Activated CD4-positive, alpha-beta T cell treated with anti-CD3 and anti-CD28 coated beads, Interleukin-10, Interleukin-2, amounts not matched to agents 100 ng/mL and 50 ng/mL, durations not matched to agents 16 hours and 8 hours (primary cell): Measurements from ENCODE around the gene DNAH2.

ENCODE experiments used
- DNase-seq: peaks from one replicate; pipeline ENCODE4 v3.0.0-alpha.2; 2020

The DNAH2 gene

DNA sequence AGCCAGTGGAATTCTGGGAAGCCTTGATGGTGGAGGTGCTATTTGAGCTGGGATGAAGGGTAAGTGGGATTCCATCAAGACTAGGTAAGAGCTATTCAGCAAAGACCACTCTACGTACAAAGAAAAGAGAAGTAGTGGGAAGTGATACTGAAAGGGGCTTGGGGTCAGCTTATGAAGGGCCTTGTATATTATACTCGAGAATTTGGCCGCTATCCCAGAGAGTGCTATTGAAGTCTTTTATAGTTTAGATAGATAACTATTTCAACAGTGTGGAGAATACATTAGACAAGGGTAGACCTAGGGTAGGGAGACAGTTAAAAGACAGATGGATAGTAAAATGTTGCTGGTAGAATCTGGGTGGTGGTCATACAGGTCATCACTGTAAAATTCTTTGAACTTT, 10.3 kb downstream of the DNAH2 start:
- DNase-seq: no peak

DNA sequence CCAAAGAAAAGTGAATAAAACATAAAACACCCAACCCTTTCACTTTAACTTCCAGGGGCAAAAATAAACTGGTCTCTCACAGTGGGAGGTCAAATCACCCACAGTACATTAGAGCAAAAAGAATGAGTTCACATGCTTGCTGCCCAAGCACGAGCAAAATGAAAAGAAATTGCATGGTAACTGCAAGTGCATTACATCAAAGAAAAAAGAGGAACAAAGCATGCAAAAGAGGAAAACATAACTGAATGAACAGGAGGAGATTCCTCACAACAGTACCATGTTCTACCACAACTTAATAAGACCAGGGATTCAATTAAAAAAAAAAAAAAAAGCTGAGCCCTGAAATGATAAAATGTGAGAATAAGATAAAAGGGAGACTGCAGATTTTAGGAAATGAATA, 12.3 kb downstream of the DNAH2 start:
- no peak for DNase-seq

DNA sequence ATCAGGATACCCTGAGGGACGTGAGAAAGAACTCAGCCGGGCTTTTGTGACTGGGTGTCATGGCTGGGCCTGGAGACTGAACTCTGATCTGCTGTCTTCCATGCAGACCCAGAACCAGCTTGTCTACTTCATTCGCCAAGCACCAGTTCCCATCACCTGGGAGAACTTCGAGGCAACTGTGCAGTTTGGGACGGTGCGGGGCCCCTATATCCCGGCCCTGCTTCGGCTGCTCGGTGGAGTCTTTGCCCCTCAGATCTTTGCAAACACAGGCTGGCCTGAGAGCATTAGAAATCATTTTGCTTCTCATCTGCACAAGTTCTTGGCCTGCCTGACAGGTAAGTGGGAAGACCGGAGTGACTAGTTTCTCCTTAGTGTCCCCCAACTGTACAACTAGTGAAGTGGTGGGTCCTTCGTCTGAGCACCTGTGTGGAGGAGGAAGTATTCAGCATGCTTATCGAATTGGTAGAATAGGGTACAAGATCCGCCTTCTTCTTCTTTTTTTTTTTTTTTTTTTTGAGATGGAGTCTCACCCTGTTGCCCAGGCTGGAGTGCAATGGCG, 15.5 kb downstream of the DNAH2 start:
- no peak for DNase-seq

DNA sequence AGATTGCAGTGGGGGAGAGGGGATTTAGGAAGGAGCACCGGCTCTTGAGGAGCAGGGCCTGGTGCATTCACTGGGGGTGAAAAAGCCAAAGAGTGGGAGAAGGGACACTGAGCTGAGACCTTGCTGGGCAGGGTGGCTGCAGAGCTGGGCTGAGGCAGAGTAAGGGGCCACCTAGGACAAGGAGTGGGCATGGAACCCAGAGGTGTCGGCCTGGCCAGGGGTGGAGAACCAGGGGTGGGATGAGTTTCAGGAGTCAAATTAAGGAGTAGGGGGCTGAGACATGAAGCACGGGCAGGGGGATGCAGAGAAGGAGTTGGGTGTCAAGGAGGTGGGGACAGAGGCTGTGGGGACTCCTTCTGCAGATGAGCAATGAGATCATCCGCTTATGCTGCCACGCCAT, 20.1 kb downstream of the DNAH2 start:
- no peak for DNase-seq

DNA sequence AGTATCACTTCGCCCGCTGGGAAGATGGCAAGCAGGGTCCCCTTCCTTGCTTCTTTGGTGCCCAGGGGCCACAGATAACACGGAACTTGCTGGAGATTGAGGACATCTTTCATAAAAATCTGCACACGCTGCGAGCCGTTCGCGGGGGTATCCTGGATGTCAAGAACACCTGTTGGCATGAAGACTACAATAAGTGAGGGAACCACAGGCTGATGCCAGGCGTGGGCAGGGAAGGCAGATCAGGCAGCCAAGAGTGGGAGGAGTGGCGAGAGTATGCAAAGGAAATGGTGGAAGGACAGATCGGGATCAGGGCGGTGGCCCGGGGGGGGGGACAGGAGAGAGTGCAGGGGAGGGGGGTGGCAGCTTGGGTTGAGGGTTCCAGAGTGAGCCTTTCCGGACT, 22.2 kb downstream of the DNAH2 start:
- DNase-seq: no peak

DNA sequence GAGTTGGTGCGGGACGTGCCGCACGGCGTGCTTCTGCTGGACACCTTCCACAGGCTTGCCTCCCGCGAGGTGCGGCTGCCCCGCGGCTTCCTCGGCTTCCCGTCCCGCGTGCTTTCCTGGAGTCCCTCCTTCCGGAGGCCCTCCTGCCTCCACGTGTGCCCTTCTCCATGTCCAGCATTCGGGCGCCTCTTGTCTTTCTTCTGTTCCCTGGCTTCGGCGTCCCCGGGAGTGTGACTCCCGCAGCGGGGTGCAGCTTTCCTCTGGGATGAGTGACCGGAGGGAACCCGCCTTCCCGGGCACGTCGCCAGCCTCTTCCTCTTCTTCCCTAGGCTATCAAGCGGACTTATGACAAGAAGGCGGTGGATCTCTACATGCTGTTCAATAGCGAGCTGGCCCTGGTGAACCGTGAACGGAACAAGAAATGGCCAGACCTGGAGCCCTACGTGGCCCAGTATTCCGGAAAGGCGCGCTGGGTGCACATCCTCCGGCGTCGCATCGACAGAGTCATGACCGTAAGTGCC, 23.0 kb downstream of the DNAH2 start:
- DNase-seq: no peak

DNA sequence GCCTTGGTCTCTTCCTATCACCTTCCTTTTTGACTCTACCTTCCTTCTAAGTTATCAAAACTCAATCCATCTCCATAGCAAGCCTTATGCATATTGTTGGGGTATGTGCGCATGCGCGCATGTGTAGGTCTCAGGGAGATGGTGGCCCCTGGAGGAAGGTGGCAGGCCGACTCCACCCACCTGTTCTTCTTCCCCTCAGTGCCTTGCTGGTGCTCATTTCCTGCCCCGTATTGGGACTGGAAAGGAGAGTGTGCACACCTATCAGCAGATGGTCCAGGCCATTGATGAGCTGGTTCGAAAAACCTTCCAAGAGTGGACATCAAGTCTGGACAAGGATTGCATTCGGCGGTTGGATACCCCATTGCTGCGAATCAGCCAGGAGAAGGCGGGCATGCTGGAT, 25.2 kb downstream of the DNAH2 start:
- no peak for DNase-seq

DNA sequence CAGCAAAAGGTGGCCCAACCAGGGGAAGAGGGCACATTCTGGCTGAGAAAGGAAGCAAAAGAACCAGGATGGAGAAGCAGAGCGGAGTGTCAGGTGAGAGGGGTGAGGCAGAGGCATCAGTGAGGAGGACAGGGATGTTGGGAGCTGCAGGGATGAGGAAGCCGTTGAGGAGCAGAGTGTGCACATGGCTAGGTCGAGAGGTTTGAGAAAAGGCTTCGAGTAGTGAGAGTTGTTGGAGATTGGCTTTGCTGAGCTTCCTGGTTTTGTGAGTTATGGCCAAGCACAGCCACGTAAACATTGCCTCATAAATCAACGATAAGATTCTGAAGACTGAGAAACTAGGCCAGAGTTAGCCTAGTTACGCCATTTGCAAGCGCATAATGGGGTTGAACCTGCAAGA, 26.9 kb downstream of the DNAH2 start:
- DNase-seq: no peak

DNA sequence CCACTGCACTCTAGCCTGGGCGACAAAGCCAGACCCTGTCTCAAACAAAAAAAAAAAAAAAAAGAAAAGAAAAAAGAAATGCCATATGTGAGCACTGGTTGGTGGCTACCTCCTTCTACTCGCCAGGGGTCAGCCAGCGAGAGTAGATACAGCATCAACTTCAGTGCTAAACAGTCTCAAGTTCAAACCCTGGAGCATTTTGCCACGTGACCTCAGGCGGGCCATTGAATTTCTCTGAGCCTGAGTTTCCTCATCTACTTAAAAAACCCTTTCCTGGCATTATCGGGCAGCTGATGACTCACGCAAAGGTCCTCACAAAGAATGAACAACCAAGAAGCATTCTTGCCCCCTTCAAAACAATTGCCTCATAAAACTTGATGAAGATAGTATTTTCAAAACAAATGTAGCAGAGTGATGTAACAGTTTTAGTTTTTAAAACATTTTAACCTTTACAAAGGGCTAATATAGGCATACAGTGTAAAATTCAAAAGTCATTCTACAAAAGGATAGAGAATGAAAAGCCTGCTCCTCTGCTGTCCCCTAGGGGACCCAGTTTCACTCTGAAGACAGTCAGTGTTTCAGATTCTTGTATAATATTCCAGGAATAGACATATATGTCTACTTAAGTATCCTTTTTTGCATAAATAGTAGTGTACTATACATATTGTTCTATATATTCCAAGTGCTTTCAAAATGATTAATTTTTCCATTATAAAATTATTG, 28.4 kb downstream of the DNAH2 start:
- DNase-seq: no peak

DNA sequence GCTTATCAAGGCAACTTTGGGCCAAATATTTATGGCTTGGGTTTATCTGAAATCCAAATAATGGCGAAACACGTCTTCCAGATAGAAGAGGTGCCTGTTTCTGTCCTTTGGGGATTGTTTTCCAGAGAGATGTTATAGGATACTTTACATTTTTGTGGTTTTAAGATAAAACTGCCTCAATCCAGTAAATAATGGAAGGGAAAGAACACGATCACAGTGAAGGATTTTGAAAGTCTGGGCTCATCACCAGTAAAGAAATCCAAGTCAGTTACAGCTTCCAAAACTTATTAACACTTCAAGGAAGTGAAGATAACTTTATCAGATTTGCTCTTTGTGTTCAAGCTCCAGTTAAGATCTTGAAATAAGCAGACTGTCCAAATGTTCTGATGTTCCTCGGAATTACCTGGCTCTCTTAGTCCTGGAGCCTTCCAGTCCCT, 30.1 kb downstream of the DNAH2 start:
- DNase-seq: no peak

DNA sequence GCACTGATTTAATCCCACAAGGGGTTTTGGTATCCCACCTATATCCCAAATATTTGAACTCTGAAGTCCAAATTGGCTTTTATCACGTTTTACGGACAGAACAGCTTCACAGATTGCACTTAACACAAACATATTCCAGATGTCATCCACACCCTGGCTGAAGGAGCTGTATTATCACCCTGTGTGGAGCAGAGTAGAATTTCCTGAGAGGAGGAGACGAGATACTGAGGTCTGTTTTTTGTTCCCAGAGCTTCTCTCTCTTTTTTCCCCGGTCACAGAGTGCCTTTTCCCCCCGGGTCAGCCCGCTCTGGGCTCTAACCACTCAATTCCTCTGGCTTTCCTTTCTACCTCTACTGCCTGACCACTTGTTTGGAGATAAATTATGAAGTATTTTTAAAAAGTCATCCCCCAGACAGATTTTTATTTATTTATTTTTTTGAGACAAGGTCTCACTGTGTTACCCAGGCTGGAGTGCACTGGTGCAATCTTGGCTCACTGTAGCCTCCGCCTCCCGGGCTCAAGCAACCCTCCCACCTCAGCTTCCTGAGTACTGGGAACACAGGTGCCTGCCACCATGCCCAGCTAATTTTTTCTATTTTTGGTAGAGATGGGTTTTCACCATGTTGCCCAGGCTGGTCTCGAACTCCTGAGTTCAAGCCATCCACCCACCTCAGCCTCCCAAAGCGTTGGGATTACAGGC, 30.7 kb downstream of the DNAH2 start:
- no peak for DNase-seq

DNA sequence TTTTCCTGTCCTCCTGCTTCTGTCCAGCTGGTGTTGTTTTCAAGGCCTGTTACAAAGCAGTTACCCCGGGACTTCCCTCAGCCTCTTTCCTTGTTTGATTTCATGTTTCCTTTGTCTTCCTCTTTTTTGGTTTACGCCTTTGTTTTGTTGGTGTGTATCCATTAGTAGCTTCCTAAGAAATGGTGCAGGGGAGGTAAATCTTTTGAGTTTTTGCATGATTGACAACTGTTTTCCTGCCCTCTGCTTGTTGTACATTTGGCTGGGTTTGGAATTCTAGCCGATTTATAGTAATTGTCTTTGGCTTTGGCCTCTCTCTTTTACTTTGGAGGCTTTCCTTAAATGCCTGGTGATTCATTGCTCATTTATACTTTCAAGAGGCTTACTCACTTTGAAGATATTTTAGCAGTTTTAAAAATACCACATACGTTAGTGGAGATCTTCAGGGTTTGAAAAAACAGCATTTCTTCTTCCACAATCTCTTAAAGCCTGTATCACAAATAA, 32.8 kb downstream of the DNAH2 start:
- DNase-seq: no peak

DNA sequence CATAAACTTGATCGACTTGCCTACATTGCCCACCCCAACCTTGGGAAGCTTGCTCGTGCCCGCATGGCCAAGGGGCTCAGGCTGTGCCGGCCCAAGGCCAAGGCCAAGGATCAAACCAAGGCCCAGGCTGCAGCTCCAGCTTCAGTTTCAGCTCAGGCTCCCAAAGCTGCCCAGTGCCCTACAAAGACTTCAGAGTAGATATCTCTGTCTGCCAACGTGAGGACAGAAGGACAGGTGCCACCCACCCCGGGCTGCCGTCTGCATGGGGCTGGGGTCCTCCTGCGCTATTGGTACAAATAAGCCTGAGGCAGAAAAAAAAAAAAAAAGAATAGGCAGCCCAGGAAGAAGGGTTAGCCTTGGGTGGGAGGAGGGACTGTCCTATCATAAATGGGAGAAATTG, 37.1 kb downstream of the DNAH2 start:
- DNase-seq: no peak

DNA sequence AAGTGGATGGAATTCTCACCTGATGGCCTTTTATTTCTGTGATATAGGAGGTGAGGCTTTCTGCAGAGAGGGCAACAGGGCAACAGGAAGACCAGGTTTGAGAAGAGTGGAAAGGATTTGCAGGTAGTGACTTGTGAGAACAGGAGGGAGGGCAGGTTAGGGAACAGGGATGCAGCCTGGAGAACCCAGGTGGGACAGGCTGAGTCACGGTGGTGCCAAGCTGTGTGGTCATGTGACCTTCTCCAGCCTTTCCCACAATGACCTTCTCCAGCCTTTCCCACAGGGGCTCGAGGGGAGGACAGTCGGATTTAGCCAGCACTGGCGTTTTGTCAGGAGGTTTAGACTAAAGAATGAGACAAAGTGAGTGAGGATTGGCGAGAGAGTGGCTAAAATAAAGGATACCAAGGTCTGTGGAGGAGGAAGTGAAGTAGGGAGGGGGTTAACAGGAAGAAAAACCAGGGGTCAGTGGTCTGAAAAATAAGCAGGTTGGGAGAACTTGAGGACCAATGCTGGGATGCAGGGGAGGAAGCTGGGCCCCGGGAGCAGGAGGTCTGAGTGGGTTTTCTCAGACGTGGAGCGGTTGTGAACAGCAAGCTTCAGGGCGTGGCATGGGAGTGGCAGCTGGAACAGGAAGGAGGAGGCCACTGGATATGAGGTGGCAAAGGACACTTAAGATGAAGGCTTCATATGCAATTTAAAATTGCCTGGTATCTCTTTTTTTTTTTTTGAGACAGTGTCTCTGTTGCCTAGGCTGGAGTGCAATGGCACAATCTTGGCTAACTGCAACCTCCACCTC, 37.7 kb downstream of the DNAH2 start:
- no peak for DNase-seq

DNA sequence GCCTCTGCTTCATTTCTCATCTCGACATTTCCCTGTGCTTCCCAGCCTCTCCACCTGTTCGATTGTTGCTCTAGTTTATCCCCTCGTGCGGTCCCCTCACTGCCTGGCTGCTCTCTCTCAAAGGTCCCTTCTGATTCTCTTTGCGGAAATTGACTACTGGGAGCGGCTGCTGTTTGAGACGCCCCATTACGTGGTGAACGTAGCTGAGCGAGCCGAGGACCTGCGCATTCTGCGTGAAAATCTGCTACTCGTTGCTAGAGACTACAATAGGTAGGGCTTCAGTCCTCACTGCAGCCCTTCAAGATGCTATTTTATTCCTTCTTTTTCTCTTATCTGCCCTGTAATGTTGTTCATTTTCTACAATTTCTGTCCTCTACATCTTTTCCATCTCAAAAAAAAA, 39.4 kb downstream of the DNAH2 start:
- DNase-seq: no peak

DNA sequence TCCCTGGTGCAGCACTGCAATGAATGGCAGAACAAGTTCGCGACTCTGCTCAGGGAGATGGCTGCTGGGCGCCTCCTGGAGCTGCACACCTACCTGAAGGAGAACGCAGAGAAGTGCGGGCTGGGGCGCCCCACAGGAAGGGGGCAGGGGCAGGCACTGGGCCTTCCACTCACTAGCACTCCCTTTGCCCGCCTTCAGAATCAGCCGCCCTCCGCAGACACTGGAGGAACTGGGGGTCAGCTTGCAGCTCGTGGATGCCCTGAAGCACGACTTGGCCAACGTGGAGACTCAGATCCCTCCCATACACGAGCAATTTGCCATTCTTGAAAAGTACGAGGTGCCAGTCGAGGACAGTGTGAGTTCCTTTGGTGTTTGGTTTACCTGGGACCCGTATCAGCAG, 46.4 kb downstream of the DNAH2 start:
- no peak for DNase-seq

DNA sequence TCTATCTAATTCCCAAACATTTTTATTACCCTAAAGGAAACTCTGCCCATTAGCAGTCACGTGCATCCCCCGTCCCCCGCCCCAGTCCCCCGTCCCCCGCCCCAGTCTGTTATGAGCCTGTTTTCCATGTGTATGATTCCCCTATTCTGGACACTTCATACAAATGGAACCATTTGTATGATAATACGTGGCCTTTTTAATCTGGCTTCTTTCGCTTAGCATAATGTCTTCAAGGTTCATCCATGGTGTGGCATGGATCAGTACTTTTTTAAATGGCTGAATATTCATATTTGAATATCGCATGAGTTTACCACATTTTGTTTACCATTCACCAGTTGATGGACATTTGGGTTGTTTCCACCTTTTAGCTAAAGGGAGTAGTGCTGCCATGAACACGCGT, 49.5 kb downstream of the DNAH2 start:
- DNase-seq: no peak

DNA sequence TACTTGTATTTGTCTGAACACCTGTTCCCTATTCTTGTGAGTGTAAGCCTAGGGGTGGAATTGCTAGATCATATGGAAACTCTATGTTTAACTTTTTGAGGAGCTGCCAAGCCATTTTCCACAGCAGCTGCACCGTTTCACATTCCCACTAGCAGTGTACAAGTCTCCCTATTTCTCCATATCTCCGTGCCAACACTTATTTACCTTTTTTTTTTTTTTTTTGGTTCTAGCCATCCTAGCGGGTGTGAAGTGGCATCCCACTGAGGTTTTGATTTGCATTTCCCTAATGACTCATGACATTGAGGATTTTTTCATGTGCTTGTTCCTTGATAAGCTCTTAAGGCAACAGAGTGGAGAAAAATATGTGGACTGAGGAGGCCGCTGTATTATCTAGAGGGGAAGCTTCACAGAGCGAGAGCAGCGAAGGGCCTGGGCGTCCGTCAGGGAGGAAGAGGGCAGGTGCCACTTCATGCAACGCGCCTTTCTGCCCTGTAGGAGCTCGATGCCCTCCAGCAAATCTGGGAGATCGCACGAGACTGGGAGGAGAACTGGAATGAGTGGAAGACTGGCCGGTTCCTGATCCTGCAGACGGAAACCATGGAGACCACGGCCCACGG, 50.0 kb downstream of the DNAH2 start:
- DNase-seq: no peak

DNA sequence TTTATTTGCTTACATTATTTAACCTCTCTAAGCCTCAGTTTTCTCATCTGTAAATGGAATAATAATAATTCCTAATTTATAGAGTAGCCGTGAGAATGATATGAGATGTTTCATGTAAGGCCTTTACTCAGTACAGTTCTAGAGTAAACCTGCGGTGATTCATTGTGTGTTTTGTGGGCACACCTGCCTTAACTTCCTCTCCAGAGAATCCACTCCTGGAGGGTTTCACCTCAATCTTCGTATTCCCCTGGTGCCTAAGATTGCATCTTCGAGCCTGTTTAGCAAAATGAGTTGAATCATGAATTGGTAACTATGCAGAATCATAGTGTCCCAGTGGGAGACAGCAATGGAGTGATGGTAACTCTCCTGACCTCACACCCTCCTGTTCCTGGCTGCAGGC, 52.3 kb downstream of the DNAH2 start:
- DNase-seq: no peak

DNA sequence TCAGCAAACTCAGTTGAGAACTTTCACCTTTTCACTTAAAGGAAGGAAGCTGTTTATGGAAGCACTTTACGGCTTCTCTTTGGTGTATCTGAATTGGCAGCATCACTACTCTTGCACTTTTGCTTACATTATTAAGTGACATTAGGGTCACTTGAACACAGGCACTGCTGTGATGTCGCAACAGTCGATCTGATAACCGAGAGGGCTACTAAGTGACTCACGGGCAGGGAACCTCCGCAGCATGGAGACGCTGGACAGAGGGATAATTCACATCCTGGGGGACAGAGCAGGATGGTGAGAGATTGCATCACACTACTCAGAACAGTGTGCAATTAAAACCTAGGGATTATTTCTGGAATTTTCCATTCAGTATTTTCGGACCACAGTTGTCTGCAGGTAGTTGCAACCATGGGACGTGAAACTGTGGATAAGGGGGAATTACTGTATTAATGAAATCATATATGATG, 56.5 kb downstream of the DNAH2 start:
- no peak for DNase-seq

DNA sequence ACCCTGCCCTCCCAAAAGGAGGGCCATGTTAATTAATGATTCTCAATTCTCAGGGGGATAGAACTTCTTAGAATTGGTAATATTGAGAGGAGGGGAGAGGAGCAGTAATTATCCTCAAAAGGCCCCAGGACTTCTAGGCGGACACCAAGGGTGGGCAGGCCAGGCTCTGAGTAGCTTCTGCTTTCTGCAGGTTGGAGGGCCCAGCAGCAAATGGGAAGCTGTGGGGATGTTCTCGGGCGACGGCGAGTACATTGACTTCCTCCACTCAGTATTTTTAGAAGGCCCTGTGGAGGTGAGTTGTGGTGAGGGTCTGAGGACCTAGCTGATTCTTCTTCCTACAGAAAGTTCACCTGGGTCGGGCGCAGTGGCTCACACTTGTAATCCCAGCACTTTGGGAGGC, 57.5 kb downstream of the DNAH2 start:
- DNase-seq: no peak

DNA sequence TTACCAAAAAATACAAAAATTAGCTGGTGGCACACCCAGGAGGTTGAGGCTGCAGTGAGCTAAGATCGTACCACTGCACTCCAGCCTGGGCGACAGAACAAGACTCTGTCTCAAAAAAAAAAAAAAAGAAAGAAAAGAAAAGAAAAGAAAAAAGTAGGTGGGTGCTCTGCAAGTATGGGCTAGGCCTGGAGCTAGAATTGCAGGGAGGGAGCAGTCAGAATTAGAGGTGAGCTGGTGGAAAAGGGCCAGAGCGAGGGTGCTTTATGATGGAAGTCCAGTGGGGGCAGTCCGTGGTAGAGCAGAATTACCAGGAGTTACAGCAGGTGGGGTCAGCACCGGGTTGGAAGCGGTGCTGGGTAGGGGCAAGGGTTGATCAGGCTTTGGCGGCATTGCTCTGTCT, 59.5 kb downstream of the DNAH2 start:
- no peak for DNase-seq

DNA sequence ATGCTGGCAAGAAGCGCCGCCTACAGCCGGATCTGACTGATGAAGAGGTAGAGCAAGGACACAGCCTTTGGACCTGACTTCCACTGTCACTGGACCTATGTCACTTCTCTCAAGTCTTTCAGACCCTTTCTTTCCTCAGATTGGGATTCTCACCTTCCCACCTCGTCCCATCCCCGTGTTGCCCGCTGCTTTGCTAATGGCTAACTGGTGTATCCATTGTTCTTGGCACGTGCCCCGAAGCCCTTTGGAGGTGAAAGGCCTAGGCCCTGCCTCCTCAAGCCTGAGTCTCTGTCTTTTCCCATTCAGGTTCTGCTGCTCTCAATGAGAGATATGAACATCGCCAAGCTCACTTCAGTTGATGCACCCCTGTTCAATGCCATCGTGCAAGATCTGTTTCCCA, 63.2 kb downstream of the DNAH2 start:
- no peak for DNase-seq
